Measurements from ENCODE around the gene RPS6KA2. TPM values are rescaled to one million over a fixed set of nuclear protein-coding genes. Genes with fewer than 3 reads are reported as not detected.

RPS6KA2 gene
- polyA plus RNA-seq, 1 donor (not counting 4 experiments of a cell fraction or from before 2014, with no cell fraction given) = 8.2 TPM

DNA sequence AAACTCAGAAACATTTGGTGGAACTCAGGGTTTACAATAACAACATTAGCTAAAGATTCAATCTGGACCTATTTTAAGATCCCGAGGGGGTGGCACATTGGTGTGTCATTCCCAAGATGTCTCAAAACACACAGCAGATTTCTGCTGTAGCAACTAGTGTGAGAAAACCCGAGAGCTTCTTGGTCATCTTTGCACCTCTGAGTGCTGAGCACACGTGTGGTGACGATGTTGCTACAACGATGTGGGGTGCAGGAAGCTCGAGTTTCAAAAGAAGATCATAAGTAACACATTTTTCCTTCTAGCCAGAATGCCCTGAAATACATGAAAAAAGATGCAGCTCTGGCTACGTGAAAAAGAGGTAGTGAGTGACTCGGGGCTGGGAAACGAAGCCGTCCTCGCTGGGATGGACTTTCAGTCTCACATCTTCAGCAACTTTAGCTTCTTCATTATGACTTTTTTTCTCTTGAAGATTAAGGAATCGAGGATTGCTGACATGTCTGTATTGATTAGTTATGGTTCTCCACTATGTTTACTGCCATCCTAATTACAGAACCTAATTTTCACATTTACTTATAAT is 42.1 kb downstream of the RPS6KA2 start:
- H3K27me3 ChIP-seq (ENCODE audit: control insufficient read depth, extremely low read depth, insufficient read depth, low read length) = no peaks in the 10 kb centered on the region
- H3K27ac ChIP-seq (ENCODE audit: control insufficient read depth, insufficient read depth, low read length) = no peak overlapping the region
- H3K4me2 ChIP-seq (ENCODE audit: control insufficient read depth, extremely low read depth, insufficient read depth, low read depth, low read length) = no peak overlapping the region
- no peaks in the 10 kb centered on the region for H3K79me2 ChIP-seq (ENCODE audit: control insufficient read depth, insufficient read depth, low read length)
- dilution Hi-C loops (cut with MboI; ENCODE audit: extremely low pct_ligation_motif_present, low sequenced_read_pairs) = no loop called here
- H4K20me1 ChIP-seq (ENCODE audit: control insufficient read depth, extremely low read depth, insufficient read depth, low read length) = no peaks in the 10 kb centered on the region
- no peak for DNase-seq (ENCODE audit: low read depth, low spot score)
- no peak for TF ChIP-seq EZH2 (IDR thresholded peaks at IDR 0.05; ENCODE audit: low read length)
- TF ChIP-seq, protein P1, sequence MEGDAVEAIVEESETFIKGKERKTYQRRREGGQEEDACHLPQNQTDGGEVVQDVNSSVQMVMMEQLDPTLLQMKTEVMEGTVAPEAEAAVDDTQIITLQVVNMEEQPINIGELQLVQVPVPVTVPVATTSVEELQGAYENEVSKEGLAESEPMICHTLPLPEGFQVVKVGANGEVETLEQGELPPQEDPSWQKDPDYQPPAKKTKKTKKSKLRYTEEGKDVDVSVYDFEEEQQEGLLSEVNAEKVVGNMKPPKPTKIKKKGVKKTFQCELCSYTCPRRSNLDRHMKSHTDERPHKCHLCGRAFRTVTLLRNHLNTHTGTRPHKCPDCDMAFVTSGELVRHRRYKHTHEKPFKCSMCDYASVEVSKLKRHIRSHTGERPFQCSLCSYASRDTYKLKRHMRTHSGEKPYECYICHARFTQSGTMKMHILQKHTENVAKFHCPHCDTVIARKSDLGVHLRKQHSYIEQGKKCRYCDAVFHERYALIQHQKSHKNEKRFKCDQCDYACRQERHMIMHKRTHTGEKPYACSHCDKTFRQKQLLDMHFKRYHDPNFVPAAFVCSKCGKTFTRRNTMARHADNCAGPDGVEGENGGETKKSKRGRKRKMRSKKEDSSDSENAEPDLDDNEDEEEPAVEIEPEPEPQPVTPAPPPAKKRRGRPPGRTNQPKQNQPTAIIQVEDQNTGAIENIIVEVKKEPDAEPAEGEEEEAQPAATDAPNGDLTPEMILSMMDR (optimal IDR thresholded peaks at IDR 0.05 in 1 of 3, IDR thresholded peaks at IDR 0.05 in 1 of 3, conservative IDR thresholded peaks at IDR 0.05 in 1 of 3; ENCODE audit: extremely low read depth in 1 of 3, insufficient read depth in 2 of 3, low read length in 3 of 3) = no peak
- no peak for FAIRE-seq
- H3K4me1 ChIP-seq (ENCODE audit: control insufficient read depth, extremely low read depth, insufficient read depth, low read length) = no peaks in the 10 kb centered on the region
- H3K9me1 ChIP-seq (ENCODE audit: control insufficient read depth, extremely low read depth, insufficient read depth, low read length) = no peaks in the 10 kb centered on the region
- no peak overlapping the region for H3K9ac ChIP-seq (ENCODE audit: control insufficient read depth, extremely low read depth, insufficient read depth, low read length)
- H3K36me3 ChIP-seq (ENCODE audit: control insufficient read depth in 2 of 2, extremely low read depth in 1 of 2, insufficient read depth in 2 of 2, low read length in 2 of 2) = no peaks in the 10 kb centered on the region
- no peak overlapping the region for H3K4me3 ChIP-seq (ENCODE audit: control insufficient read depth in 2 of 3, extremely low read depth in 1 of 3, insufficient read depth in 2 of 3, low read depth in 1 of 3, low read length in 3 of 3)
- H2AFZ ChIP-seq (ENCODE audit: control insufficient read depth, low read length) = no peak overlapping the region
- H3K9me3 ChIP-seq (ENCODE audit: control insufficient read depth, low read depth, low read length) = no peaks in the 10 kb centered on the region

DNA sequence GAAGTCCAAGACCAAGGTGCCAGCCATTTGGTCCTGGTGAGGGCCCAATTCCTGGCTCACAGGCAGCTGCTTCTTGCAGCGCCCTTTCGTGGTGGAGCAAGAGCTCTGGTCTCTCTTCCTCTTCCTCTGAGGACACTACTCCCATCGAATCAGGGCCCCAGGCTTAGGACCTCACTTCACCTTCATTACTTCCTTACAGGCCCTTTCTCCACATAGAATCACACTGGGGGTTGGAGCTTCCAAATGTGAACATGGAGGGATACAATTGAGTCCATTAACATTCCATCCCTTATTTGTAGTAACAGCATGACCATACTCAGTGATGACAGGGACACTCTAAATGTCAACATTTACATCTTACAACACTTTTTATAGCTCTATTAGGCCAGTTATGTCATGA is 42.9 kb downstream of the RPS6KA2 start:
- no peak for TF ChIP-seq EZH2 (IDR thresholded peaks at IDR 0.05; ENCODE audit: low read length)
- TF ChIP-seq, protein P1 (optimal IDR thresholded peaks at IDR 0.05 in 1 of 3, IDR thresholded peaks at IDR 0.05 in 1 of 3, conservative IDR thresholded peaks at IDR 0.05 in 1 of 3; ENCODE audit: extremely low read depth in 1 of 3, insufficient read depth in 2 of 3, low read length in 3 of 3) = no peak
- H3K4me1 ChIP-seq (ENCODE audit: control insufficient read depth, extremely low read depth, insufficient read depth, low read length) = no peaks in the 10 kb centered on the region
- H3K27ac ChIP-seq (ENCODE audit: control insufficient read depth, insufficient read depth, low read length) = no peak overlapping the region
- no peak overlapping the region for H3K9ac ChIP-seq (ENCODE audit: control insufficient read depth, extremely low read depth, insufficient read depth, low read length)
- no peaks in the 10 kb centered on the region for H4K20me1 ChIP-seq (ENCODE audit: control insufficient read depth, extremely low read depth, insufficient read depth, low read length)
- no peaks in the 10 kb centered on the region for H3K79me2 ChIP-seq (ENCODE audit: control insufficient read depth, insufficient read depth, low read length)
- H3K4me3 ChIP-seq (ENCODE audit: control insufficient read depth in 2 of 3, extremely low read depth in 1 of 3, insufficient read depth in 2 of 3, low read depth in 1 of 3, low read length in 3 of 3) = no peak overlapping the region
- H3K9me3 ChIP-seq (ENCODE audit: control insufficient read depth, low read depth, low read length) = no peaks in the 10 kb centered on the region
- H2AFZ ChIP-seq (ENCODE audit: control insufficient read depth, low read length) = no peak overlapping the region
- H3K9me1 ChIP-seq (ENCODE audit: control insufficient read depth, extremely low read depth, insufficient read depth, low read length) = no peaks in the 10 kb centered on the region
- dilution Hi-C loops (cut with MboI; ENCODE audit: extremely low pct_ligation_motif_present, low sequenced_read_pairs) = no loop called here
- H3K27me3 ChIP-seq (ENCODE audit: control insufficient read depth, extremely low read depth, insufficient read depth, low read length) = no peaks in the 10 kb centered on the region
- FAIRE-seq = no peak
- H3K4me2 ChIP-seq (ENCODE audit: control insufficient read depth, extremely low read depth, insufficient read depth, low read depth, low read length) = no peak overlapping the region
- DNase-seq (ENCODE audit: low read depth, low spot score) = no peak
- H3K36me3 ChIP-seq (ENCODE audit: control insufficient read depth in 2 of 2, extremely low read depth in 1 of 2, insufficient read depth in 2 of 2, low read length in 2 of 2) = no peaks in the 10 kb centered on the region
